Skeletal muscle cell (primary cell): ENCODE measurements around the gene LRRC27.
"Not testable (repeated sequence)": the region's sequence is repeated elsewhere in the genome, so short reads cannot be mapped to it uniquely, and the experiment has no call there.

Experiments
- DNase-seq: peaks from one replicate; pipeline ENCODE4 v3.0.0-alpha.2; 2010; ENCODE audit warnings: low read depth
- H3K4me3 ChIP-seq: 2 replicates; pipeline ENCODE4 v1.5.1; 2011; ENCODE audit warnings: low read depth, mild to moderate bottlenecking, control low read depth, low read length, moderate library complexity

The LRRC27 gene

GRCh38 chr10:132383101-132383500, 51.1 kb downstream of the LRRC27 start:
- DNase-seq: no peak
- H3K4me3 ChIP-seq: no peak overlapping the region

DNA sequence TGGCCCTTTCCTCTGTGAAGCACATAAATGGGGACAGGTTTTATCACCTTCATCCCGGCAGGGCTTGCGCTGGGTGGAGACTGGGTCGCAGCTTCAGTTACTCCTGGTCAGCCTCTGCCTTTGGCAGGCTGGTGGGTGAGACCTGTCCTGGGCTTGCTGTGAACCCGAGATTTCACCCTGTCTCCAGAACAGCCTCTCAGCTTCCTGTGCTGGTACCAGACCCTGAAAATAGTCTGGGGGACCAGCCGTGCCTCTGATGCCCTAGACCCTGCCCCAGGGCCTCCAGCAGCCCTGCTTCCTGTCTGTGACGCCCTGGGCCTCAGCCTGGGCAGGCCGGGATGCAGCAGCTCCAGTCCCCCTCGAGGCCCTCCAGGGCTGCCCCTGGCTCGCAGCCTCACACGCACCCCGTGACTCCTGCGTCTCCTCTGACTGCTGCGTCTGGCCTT, 51.8 kb downstream of the LRRC27 start:
- H3K4me3 ChIP-seq: no peak overlapping the region
- DNase-seq: no peak

- DNase-seq: no peak
- H3K4me3 ChIP-seq: no peak overlapping the region
These were observed 52.8 kb downstream of the LRRC27 start for GRCh38 chr10:132384618-132385388.

- H3K4me3 ChIP-seq: no peak overlapping the region
These were observed 53.3 kb downstream of the LRRC27 start for GRCh38 chr10:132385389-132385667.

DNA sequence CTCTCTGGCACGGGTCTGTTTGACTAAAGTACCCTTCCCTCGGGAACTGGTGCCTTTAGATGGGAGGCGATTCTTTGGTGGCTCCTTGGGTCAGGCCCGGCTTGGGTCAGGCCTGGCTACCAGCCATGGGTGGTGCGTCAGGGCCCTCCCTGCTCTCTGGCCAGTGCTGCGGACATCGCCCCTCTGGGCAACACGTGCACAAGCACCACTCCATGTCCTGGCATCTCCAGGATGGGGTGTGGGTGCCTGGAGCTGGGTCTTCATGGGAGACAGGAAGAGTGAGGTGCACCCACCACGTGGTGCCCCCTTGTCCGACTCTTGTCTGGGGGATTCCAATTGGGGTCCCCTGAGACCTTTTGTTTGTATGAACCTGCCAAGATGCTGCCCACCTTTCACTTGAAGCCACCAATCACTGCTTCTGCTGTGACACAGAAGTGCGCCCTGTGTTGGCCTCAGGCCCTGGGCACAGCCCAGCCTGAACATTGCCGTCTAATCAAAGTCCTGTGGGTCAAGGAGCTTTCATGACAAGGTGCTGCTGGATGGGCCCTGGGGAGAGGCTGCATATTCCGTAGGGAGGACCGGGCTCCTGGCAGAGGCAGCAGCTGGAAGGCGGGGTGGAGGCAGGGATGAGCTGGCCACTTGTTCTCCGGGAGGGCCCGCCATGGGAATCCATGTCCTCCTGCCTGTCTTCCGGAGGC, 53.9 kb downstream of the LRRC27 start:
- H3K4me3 ChIP-seq: no peak overlapping the region
- no peak for DNase-seq

More at GRCh38 chr10:132385389-132385667, 53.3 kb downstream of the LRRC27 start:
- no peak for DNase-seq

DNA sequence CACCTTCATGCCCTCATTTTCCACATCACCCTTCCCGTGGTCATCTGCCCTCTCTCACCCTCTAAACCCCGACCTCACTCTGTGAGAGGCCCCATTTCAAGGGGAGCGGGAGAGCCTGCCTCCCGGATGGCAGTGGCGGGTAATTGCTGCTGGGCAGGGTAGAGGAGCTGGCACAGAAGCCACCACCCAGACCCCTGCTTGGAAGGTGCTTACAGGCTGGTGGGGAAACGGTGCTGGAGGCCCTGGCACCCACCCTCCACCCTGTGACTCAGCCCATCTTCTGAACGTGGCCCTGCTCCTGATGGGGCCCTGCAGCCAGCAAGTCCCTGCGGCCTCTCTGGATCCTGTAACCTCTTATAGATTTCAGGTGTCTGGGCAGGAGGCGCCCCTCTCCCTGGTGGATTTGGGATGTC, 54.4 kb downstream of the LRRC27 start:
- DNase-seq: no peak
- no peak overlapping the region for H3K4me3 ChIP-seq

DNA sequence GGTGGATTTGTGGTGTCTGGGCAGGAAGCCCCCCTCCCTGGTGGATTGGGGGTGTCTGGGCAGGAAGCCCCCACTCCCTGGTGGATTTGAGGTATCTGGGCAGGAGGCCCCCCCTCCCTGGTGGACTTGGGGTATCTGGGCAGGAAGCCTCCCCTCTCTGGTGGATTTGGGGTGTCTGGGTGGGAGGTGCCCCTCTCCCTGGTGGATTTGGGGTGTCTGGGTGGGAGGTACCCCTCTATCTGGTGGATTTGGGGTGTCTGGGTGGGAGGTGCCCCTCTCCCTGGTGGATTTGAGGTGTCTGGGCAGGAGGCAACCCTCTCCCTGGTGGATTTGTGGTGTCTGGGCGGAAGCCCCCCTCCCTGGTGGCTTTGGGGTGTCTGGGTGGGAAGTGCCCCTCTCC, 54.9 kb downstream of the LRRC27 start:
- not testable (repeated sequence) for DNase-seq, H3K4me3 ChIP-seq

DNA sequence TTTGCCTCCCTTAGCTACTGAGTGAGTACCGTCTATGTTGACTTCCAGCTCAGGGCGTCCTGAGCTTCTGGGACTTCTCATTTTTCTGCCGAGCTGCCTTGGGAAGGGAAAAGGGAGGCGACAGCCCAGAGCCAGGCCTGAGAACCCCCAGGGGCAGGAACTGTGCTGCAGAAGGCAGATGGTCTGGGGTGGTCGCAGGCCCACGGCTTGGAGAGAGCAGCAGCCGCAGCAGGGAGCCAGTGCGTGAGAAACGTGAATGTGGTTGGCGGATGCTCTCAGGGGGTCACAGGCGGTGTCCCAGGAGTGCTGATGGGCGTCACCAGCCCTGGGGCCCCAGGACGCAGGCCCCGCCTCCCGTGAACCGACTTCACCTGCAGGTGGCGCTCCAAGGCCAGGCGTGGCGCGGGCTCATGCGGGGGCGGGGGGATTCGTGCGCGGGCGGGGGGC, 55.8 kb downstream of the LRRC27 start:
- DNase-seq: no peak
- no peak overlapping the region for H3K4me3 ChIP-seq

- H3K4me3 ChIP-seq: no peak overlapping the region
- no peak for DNase-seq
These were observed 57.0 kb downstream of the LRRC27 start for GRCh38 chr10:132388891-132389432.

DNA sequence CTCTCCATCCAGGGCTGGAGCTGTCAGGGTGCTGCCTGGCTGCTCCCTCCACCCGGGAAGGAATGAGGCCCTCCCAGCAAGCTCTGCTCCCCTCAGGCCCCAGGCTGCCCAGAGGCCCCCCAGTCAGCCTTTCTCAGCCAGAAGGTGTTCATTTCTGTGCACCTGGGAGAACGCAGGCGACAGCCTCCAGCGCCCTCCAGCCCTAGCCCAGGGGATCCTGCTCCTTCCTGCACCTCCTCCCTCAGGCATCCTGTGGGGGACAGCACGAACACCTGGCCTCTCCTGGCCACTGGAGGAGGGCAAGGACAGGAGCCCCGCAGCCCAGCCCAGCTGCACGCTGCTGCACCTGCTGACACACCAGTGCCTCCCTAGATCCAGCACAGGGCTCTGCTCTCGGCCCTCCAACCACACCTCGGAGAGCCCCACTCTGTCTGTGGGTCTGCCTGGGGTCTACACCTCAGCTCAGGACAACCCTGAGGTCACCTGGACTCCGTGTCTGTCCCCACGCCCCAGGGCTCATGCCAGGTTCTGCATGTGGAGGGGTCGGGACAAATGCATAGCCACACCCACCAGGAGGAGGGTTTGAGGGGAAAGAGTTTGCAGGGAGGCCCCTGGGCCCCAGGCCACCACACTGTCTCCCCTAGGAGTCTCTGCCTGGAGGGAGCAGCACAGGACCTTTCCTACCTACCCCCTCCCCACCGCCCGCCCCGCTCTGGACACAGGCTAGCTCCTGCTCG, 57.6 kb downstream of the LRRC27 start:
- no peak overlapping the region for H3K4me3 ChIP-seq
- no peak for DNase-seq

DNA sequence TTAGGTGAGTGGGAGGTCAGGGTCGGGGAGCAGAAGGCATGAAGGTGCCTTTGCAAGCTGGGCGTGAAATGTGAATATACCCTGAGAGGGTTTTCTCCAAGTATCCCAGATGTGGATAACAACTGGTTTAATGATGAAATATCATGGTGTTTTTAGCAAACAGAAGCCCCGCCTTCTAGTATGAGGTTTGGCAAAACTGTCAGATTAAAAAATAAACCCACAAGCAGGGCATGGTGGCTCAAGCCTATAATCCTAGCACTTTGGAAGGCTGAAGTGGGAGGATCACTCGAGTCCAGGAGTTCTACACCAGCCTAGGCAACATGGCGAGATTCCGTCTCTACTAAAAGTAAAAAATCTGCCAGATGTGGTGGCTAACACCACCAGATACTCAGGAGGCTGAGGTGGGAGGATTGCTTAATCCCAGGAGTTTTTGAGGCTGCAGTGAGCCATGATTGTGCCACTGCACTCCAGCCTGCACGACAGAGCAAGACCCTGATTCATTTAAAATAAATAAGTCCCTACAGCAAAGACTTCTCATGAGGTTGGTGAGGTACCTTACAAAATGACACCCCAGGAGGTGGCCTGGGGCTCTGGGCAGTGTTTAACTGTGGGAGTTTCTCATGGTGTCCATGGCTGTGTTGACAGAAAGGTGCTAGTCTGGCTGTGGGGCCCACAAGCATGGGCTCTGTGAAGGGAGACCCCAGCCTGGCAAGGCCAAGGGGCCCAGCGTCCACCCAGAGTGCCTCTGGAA, 58.4 kb downstream of the LRRC27 start:
- DNase-seq: no peak

GRCh38 chr10:132390921-132391675, 59.1 kb downstream of the LRRC27 start:
- no peak overlapping the region for H3K4me3 ChIP-seq
- no peak for DNase-seq

More for the DNA sequence above, 58.4 kb downstream of the LRRC27 start:
- no peak overlapping the region for H3K4me3 ChIP-seq

- H3K4me3 ChIP-seq: no peak overlapping the region
- no peak for DNase-seq
These were observed 59.7 kb downstream of the LRRC27 start for GRCh38 chr10:132391676-132392020.

DNA sequence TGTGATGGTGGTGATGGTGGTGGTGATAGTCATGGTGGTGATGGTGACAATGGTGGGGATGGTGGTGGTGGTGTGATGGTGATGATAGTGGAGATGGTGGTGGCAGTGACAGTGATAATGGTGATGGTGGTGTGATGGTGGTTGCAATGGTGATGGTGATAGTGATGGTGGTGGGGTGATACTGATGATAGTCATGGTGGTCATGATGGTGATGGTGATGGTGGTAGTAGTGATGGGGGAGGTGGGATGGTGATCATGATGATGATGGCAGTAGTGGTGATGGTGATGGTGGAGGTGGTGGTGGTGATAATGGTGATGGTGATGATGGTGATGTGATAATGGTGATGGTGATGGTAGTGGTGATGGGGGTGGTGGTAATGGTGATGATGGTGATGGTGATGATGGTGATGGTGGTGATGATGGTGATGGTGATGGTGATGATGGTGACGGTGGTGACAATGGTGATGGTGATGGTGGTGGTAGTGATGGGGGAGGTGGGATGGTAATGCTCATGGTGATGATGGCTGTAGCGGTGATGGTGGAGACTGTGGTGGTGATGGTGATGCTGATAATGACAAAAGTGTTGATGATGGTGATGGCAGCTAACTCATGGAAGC, 60.3 kb downstream of the LRRC27 start:
- DNase-seq: no peak
- no peak overlapping the region for H3K4me3 ChIP-seq

GRCh38 chr10:132392811-132393694, 61.1 kb downstream of the LRRC27 start:
- DNase-seq: no peak
- H3K4me3 ChIP-seq: no peak overlapping the region

DNA sequence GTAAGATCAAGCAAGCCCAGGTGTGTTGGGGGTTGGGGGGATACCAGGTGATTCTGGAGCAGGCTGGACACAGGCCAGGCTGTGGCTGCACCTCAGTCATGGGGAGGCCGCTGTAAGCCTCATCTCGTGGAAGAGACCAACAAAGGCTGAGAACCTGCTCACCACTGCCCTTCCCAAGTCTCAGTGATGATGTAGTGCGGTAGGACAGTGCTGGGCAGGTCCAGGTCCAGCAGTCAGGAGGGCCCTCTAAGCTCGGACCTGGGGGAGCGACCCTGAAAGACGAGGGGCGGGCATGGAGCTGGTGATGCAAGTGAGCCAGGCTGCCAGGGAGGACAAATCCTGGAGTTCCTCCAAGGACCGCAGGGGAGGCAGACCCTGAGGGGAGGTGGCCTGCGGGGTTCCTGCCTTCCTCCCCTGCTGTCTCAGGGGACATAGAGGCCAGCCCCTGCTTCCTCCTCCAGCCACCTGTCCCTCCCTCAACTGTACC, 61.7 kb downstream of the LRRC27 start:
- no peak overlapping the region for H3K4me3 ChIP-seq
- no peak for DNase-seq

- no peak overlapping the region for H3K4me3 ChIP-seq
- DNase-seq: no peak
These were observed 62.3 kb downstream of the LRRC27 start for GRCh38 chr10:132394201-132394811.
